CD4-positive, alpha-beta T cell (primary cell): Measurements from ENCODE around the gene TULP4. TPM values are rescaled to one million over a fixed set of nuclear protein-coding genes. Genes with fewer than 3 reads are reported as not detected.

Source experiments
- ATAC-seq: fragments of 200-7000 bp; cut with Tn5 transposase; one replicate; pipeline ENCODE4 v1.10.0; 2022; ENCODE audit warnings: mild to moderate bottlenecking; ENCODE audit not compliant: poor library complexity
- CTCF ChIA-PET: fragments of 350-600 bp; sonication (Branson Sonifier 250); formaldehyde crosslinking; loops from one replicate; lab custom pipeline; 2021; ENCODE audit warnings: antibody characterized with exemption, inconsistent platforms; lab: Charles Lee
- POLR2A ChIA-PET: fragments of 350-600 bp; sonication (Branson Sonifier 250); formaldehyde crosslinking; loops from one replicate; lab custom pipeline; 2021; ENCODE audit warnings: antibody characterized with exemption, inconsistent platforms; lab: Charles Lee
- DNase-seq, 14 experiments: peaks; one replicate each; pipeline ENCODE4 v3.0.0-alpha.2; 2013 to 2020; ENCODE audit warnings: mixed read lengths in 2 of 14
- H3K27ac ChIP-seq, 2 donors: one replicate each; pipeline versions ENCODE4 v1.5.1 to v1.7.0; 2013; ENCODE audit warnings: low read length in 2 of 2, low read depth in 1 of 2, mild to moderate bottlenecking in 1 of 2
- H3K27me3 ChIP-seq, 2 experiments: 1 replicate in 1 of 2; 2 replicates in 1 of 2; pipeline versions ENCODE4 v1.6.1 to v1.7.0; 2013; ENCODE audit warnings: low read length in 2 of 2, control low read depth in 1 of 2, mild to moderate bottlenecking in 1 of 2, moderate library complexity in 1 of 2; ENCODE audit not compliant: insufficient read depth in 2 of 2, control insufficient read depth in 1 of 2
- H3K36me3 ChIP-seq: one replicate; pipeline ENCODE4 v1.6.1; 2013; ENCODE audit warnings: low read length, control low read depth; ENCODE audit not compliant: insufficient read depth
- H3K4me1 ChIP-seq: one replicate; pipeline ENCODE4 v1.6.1; 2013; ENCODE audit warnings: low read length, control low read depth; ENCODE audit not compliant: insufficient read depth
- H3K4me3 ChIP-seq: one replicate; pipeline ENCODE4 v1.5.1; 2013; ENCODE audit warnings: mild to moderate bottlenecking, low read length, moderate library complexity
- H3K9me3 ChIP-seq, 2 experiments: 1 replicate in 1 of 2; 2 replicates in 1 of 2; pipeline versions ENCODE4 v1.6.1 to v1.7.0; 2013; ENCODE audit warnings: low read length in 2 of 2, mild to moderate bottlenecking in 2 of 2, control low read depth in 1 of 2, moderate library complexity in 1 of 2; ENCODE audit not compliant: control insufficient read depth in 1 of 2, insufficient read depth in 1 of 2
- H3K27ac Mint-ChIP-seq: one replicate; pipeline ENCODE4 v1.8.0; 2020; ENCODE audit warnings: mixed read lengths
- H3K27me3 Mint-ChIP-seq: one replicate; pipeline ENCODE4 v1.8.0; 2021; ENCODE audit warnings: mixed read lengths
- H3K36me3 Mint-ChIP-seq: one replicate; pipeline ENCODE4 v1.8.0; 2021; ENCODE audit warnings: low read depth, mixed read lengths
- H3K4me1 Mint-ChIP-seq: one replicate; pipeline ENCODE4 v1.8.0; 2021; ENCODE audit warnings: low read depth, mixed read lengths
- H3K4me3 Mint-ChIP-seq: one replicate; pipeline ENCODE4 v1.8.0; 2020; ENCODE audit warnings: mild to moderate bottlenecking, mixed read lengths
- H3K9me3 Mint-ChIP-seq: one replicate; pipeline ENCODE4 v1.8.0; 2020; ENCODE audit warnings: mixed read lengths
- intact Hi-C, 2 experiments: fragments of 100-400 bp; cut with DNase I in 1 of 2; cut with micrococcal nuclease in 1 of 2; formaldehyde crosslinking; loops; one replicate each; pipeline versions ENCODE4 v1.15.1 to v1.9.0; 2023 to 2025; cut with DNase I, micrococcal nuclease
- total RNA-seq, 174 experiments: library from RNA in 2 of 174; stranded (reverse) in 2 of 174; gene quantifications; one replicate each; pipeline ENCODE4 v1.2.3 and lab custom pipeline; 2021 to 2026
- TF ChIP-seq, protein P1 (sequence below): fragments of 200-600 bp; IDR thresholded peaks from one replicate; pipeline ENCODE4 v1.8.0; 2022; ENCODE audit warnings: antibody characterized with exemption, mild to moderate bottlenecking

Gene TULP4
- total RNA-seq, 2 experiments from 2014 or later: 66.1 to 68.2 TPM

DNA sequence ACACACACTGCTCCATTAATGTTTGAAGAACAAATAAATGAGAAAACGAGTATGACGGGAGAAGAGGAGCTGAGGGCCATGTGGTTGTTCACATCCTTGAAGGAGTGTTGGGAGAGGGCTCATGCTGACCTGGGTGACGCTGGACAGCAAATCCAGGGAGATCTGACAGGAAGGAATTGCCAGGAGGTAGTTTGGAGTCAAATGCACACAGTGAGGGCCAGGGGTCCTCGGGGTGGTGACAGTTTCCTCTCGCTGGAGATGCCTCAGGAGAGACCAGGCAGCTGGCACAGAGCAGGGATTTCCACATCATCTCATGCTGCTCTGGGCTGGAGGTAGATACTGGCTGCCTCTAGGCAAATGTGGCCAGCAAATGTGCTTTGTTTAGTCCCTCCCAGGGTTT is 245.7 kb downstream of the TULP4 start:
- H3K27ac ChIP-seq: no peak overlapping the region
- Mint-ChIP-seq H3K27ac (no peak overlapping the region), H3K27me3 (no peaks in the 10 kb centered on the region), H3K9me3 (no peaks in the 10 kb centered on the region), H3K36me3 (peaks cover 6% of the 10 kb centered on the region), H3K4me3 (peak overlapping the region; percentile 54), H3K4me1 (peaks cover 31% of the 10 kb centered on the region)
- no peaks in the 10 kb centered on the region for H3K9me3 ChIP-seq
- H3K27me3 ChIP-seq: no peaks in the 10 kb centered on the region
- ChIA-PET POLR2A (interaction anchor here (2.6 kb wide), 1 partner anchor 10 kb away, joined by 18 read pairs; no protein-coding TSS in a partner anchor), CTCF (no interaction called here)
- intact Hi-C loops: no loop called here
- ATAC-seq (no peak), DNase-seq (no peak)
- H3K4me1 ChIP-seq: peaks cover 30% of the 10 kb centered on the region
- H3K4me3 ChIP-seq: no peak overlapping the region
- TF ChIP-seq, protein P1, sequence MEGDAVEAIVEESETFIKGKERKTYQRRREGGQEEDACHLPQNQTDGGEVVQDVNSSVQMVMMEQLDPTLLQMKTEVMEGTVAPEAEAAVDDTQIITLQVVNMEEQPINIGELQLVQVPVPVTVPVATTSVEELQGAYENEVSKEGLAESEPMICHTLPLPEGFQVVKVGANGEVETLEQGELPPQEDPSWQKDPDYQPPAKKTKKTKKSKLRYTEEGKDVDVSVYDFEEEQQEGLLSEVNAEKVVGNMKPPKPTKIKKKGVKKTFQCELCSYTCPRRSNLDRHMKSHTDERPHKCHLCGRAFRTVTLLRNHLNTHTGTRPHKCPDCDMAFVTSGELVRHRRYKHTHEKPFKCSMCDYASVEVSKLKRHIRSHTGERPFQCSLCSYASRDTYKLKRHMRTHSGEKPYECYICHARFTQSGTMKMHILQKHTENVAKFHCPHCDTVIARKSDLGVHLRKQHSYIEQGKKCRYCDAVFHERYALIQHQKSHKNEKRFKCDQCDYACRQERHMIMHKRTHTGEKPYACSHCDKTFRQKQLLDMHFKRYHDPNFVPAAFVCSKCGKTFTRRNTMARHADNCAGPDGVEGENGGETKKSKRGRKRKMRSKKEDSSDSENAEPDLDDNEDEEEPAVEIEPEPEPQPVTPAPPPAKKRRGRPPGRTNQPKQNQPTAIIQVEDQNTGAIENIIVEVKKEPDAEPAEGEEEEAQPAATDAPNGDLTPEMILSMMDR: no peak
- H3K36me3 ChIP-seq: no peaks in the 10 kb centered on the region

DNA sequence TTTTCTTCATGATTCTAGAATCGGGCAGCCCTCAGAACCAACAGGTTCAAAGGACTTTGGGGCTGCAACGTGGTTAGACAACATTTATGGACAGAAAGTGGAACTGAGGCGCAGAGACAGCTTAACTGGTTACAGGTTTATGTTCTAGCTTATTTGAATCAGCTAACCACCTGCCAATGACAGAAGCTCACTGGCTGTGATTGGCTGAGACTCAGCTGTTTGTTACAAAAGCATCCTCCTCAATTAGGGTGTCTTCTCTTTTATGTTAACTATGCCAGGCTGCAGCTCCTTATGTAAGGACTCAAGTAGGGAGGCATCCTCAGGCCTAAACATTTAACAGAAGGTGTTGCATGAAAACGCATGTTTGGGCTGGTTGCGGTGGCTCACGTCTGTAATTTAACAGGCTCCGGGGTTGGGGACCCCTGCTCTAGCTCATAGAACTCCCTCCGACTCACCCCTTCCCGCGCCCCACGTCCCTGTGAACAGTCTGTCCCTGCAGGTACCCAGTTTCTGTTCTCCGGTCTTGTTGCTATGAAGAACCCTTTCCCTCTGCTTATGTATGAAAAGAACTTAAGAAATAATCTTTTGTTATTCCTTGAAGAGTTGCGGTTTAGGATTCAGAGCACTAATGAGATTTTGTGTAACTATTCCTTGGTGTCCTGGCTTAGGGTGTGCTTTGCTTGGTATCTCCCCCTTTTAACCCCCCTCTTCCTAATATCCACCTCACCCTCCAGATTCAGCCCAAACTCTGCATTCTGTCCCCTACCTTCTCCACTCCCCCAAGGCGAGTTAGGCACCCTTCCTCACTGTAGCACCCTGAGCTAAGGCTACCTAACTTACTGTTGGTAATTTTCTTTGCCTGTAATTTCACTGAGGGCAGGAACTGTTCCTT is 246.4 kb downstream of the TULP4 start:
- H3K4me3 ChIP-seq: no peak overlapping the region
- peaks cover 37% of the 10 kb centered on the region for H3K4me1 ChIP-seq
- no peaks in the 10 kb centered on the region for H3K9me3 ChIP-seq
- ATAC-seq (no peak), DNase-seq (no peak)
- no peaks in the 10 kb centered on the region for H3K36me3 ChIP-seq
- peaks cover 6% of the 10 kb centered on the region for H3K36me3 Mint-ChIP-seq
- TF ChIP-seq, protein P1: no peak
- H3K27ac ChIP-seq: no peak overlapping the region
- H3K4me1 Mint-ChIP-seq: peaks cover 34% of the 10 kb centered on the region
- peak overlapping the region; percentile 89 for H3K4me3 Mint-ChIP-seq
- no peaks in the 10 kb centered on the region for H3K27me3 ChIP-seq
- intact Hi-C loops: no loop called here
- ChIA-PET CTCF (no interaction called here), POLR2A (interaction anchor here (0.7 to 2.6 kb wide), 6 partner anchors 10 to 325 kb away, joined by 3 to 18 read pairs (median 4); partner anchors contain the start of gene DYNLT1)
- peak overlapping the region; percentile 81 for H3K27ac Mint-ChIP-seq
- H3K9me3 Mint-ChIP-seq: no peaks in the 10 kb centered on the region
- no peaks in the 10 kb centered on the region for H3K27me3 Mint-ChIP-seq

DNA sequence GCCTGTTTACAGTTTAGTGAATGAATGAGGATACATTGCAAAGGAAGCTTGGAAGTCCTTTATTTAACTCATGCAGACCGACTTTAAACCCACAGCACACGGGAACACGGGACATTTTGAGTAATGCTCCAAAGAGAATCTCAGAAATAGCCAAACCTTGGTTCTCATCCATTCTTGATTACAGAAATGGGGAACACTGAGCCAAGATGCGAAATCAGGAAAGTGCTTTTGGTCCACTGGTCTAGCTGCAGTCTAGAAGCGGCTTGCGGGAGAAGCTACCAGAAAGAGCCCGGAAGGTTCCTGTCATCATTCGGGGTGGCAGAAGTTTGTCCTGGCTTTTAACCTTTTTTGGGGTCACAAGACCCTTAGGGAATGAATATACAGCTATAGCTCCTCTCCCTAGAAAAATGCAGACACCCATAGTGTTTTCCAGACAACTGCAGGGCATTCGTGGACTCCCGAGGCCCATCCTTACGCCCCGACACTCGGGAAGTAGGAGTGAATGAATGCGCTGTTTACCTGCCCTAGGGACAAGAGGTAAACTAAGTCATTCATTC is 247.2 kb downstream of the TULP4 start:
- H3K36me3 Mint-ChIP-seq: peaks cover 6% of the 10 kb centered on the region
- no peaks in the 10 kb centered on the region for H3K9me3 Mint-ChIP-seq
- H3K36me3 ChIP-seq: no peaks in the 10 kb centered on the region
- no peaks in the 10 kb centered on the region for H3K27me3 Mint-ChIP-seq
- TF ChIP-seq, protein P1: no peak
- intact Hi-C loops: no loop called here
- H3K27ac Mint-ChIP-seq: peak overlapping the region; percentile 81
- peaks cover 41% of the 10 kb centered on the region for H3K4me1 Mint-ChIP-seq
- peak overlapping the region; percentile 89 for H3K4me3 Mint-ChIP-seq
- H3K9me3 ChIP-seq: no peaks in the 10 kb centered on the region
- peak overlapping the region; percentile 61 for H3K4me3 ChIP-seq
- ChIA-PET CTCF (no interaction called here), POLR2A (interaction anchor here (0.7 to 2.6 kb wide), 6 partner anchors 9 to 326 kb away, joined by 3 to 18 read pairs (median 4); partner anchors contain the start of gene DYNLT1)
- H3K27ac ChIP-seq: peak overlapping the region; percentile 43 to 59
- H3K4me1 ChIP-seq: peaks cover 44% of the 10 kb centered on the region
- H3K27me3 ChIP-seq: no peaks in the 10 kb centered on the region
- ATAC-seq: no peak
- no peak for DNase-seq
